Activated CD4-positive, alpha-beta T cell treated with anti-CD3 and anti-CD28 coated beads, Interleukin-2, amount 50 U/mL, for 24 hours (primary cell): Measurements from ENCODE around the gene TAAR8.
"Not testable (repeated sequence)": the region's sequence is repeated elsewhere in the genome, so short reads cannot be mapped to it uniquely, and the experiment has no call there.

Source experiments
- DNase-seq, 2 donors: peaks; one replicate each; pipeline ENCODE4 v3.0.0-alpha.2; 2020; ENCODE audit warnings: low read depth in 1 of 2, low spot score in 1 of 2

Gene TAAR8, protein sequence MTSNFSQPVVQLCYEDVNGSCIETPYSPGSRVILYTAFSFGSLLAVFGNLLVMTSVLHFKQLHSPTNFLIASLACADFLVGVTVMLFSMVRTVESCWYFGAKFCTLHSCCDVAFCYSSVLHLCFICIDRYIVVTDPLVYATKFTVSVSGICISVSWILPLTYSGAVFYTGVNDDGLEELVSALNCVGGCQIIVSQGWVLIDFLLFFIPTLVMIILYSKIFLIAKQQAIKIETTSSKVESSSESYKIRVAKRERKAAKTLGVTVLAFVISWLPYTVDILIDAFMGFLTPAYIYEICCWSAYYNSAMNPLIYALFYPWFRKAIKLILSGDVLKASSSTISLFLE

DNA sequence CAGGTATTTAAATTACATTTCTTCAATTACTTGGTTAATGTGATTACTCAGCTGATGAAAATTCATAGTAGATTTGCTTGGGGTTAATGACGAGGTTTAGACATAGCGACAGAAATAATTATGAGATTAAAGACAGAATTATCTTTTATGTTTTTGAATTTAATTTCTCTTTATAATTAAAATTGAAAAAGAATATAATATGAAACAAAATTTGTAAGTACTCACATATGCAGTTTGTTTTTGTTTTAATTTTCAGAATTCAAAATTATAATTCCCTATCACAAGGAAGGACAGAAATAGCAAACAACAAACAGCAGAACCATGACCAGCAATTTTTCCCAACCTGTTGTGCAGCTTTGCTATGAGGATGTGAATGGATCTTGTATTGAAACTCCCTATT lies at the start of gene TAAR8:
TAAR8 (plus strand) TSS at position 301 of the 400 bp plus-strand sequence; CDS start at position 322, 21 bp downstream.
- DNase-seq, result no peak

DNA sequence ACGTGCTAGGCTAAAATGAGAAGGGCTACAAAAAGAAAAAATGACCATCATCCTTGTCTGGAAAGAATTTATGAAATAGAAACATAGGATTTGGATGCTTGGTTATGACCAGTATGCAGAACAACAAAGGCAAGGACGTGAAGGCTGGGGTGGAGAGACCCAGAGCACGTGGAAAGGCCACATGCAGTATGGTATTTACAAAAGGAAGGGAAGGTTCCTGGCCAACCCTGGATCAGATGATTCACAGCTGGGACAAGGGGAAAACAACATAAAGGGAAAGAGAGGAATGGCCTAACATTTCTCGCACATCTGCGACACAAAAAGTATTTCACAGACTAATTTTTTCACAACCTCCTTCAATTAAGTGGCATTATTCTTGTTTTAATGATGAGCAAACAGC lies 47.7 kb upstream of the TAAR8 start:
- no peak for DNase-seq

DNA sequence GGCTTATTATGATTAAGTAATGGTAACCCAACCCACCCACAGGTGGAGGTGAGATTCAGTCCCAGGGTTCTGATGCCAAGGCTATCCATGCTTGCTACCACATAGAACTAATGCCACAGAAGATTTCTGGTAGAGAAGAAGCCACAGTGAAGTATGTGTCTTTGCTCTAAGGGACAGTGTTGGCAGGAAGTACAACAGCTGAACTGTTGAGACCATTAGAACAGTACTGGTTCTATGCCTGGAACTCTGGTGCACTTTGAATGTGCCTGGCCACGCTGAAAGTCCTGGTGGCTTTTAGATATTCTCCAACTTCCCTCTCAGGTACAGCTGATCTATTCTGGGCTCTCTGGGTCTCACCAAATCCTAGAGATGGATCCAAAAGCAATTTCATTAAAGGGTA lies 47.3 kb upstream of the TAAR8 start:
- no peak for DNase-seq

DNA sequence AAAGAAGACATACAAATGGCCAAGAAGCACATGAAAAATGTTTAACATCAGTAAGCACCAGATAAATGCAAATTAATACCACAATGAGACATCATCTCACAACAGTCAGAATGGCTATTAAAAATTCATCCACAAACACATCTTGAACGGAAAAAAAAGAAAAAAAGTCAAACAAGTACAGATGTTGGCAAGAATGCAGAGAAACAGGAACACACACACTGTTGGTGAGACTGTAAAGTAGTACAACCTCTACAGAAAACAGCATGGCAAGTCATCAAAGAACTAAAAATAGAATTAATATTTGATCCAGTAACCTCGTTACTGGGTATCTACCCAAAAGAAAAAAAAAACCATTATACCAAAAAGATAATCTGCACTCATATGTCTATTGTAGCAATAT lies 46.0 kb upstream of the TAAR8 start:
- DNase-seq, result no peak

DNA sequence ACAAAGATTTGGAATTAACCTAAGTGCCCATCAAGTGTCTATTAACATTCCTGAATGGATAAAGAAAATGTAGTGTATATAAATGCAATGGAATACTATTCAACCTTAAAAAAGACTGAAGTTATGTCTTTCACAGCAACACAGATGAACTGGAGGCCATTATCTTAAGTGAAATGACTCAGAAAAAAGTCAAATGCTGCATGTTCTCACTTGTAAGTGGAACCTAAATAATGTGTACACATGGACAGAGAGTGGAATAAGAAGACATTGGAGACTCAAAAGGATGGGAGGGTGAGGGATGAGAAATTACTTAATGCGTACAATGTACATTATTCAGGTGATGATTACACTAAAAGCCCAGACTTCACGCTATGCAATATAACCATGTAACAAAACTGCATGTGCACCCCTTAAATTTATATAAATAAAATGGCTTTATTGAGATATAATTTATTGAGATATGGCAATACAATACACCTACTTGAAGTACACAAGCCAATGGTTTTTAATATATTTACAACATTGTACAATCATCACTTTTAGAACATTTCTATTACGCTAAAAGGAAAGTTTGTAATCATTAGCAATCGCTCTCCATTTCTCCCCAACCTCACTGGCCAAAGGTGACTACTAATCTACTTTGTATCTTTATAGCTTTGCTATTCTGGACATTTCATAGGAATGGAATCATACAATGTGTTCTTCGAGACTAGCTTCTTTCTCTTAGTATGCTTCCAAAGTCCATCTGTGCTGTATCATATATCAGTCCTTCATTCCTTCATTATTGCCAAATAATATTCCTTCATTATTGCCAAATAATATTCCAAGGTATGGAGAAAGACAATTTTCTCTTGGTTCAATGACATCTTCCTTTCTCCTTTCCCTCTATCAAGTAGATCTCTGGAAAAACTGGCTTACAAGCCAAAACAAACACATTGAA lies 45.3 kb upstream of the TAAR8 start:
- no peak for DNase-seq

DNA sequence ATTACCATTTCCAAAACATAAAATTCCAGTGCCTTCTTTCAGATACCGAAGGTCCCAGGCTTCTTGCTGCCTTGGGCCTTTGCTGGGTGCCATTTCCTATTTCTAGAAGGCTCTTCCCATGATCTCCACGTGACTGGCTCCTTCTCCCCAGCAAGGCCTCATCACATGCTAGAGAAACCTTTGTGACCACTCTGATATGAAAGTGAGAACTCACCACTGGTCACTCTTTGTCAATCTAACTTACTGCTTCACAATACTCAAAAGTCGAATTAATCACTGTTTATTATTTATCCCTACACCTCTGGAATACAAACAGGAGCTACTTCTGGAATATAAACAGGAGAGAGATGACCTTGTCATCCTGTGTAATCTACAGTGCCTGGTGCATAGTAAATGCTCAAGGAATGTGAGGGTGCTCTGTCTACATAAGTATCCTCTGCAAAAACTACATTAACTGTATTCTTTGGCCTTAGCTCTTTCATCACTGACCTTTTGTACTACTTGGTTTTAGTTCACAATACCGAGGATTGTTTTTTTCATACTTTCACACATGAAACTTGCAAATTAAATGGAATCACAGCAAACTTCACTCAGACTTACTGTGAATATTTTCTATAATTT lies 41.2 kb upstream of the TAAR8 start:
- DNase-seq, result no peak

DNA sequence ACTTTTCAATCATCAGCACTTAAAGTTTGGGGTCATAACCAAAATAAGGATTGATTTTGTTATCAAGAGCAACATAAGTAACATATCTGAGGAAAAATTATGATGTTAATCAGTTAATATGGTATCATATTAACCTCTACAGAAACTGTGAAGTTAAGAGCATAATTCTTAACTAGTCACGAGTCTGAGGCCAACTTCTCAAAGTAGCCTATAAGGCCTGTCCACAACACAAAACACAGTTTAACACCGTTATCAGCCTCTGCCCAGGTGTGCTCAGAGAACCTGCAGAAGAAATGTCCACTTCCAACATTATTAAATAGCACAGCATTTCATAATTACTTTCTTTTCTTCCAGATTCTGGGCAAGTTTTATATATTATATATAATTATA lies 40.6 kb upstream of the TAAR8 start:
- no peak for DNase-seq

DNA sequence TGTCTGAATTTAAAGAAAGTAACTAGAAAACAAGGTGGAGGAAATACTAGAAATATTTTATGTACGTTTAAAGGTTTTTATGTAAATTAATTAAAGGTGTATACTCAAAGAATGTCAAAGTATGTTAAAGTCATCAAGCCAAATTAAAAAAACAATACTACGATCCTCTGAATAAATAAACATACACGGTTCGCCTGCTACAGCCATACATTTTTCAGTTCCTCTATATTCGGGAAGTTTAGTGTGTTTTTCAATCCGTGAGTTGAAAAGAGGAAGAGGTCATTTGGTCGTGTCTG lies 40.2 kb upstream of the TAAR8 start:
- DNase-seq, result no peak

DNA sequence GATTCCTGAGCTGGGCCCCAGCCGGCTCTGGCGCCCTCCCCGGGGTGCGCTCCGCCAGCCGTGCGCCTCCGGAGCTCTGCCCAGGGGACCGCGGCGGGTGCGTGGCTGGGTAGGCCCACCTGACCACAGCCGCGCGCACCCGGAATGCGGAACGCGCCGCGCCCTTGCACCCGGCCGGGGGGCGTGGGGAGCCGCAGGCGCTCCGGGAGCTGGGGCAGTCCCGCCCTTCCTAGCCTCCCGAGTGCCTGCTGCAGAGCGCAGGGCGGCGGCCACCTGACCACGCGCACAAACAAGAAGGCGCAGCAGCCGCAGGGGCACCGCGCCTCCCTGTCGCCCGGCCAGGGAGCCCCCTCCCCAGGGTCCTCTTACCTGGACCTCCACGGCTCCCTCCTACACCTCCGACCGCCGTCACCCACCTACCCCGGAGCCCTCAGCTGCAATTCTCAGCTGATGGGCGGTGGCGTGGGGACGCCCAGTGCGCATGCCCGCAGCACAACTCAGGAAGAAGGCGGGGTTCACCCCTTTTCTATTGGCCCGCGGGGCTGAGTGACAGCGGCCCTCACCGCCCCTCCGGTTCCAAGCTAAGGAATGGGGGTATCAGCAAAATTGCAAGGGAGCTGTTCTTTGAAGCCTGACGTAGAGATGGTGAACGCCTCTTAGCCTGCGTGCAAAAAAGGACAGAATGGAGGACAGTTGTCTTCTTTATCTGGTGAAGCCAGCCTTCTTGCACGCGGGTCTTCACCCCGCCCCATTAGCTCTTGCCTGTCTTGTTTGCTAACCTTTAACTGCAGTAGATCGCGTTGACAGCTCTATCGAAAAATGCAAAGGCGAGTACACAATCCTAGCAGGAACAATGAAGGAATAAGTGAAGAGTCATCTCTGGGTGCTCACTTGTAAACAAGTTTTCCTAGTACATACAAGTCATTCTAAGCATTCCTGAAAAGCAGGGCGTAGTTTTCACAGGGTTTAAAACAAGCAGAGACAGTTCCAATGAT lies 39.5 kb upstream of the TAAR8 start, which contains the start of gene STX7:
STX7 (minus strand) TSS at position 479 of the 995 bp plus-strand sequence. CDS start 9,586 bp downstream, outside the sequence.
- DNase-seq, result peak; percentile 71 to 84

DNA sequence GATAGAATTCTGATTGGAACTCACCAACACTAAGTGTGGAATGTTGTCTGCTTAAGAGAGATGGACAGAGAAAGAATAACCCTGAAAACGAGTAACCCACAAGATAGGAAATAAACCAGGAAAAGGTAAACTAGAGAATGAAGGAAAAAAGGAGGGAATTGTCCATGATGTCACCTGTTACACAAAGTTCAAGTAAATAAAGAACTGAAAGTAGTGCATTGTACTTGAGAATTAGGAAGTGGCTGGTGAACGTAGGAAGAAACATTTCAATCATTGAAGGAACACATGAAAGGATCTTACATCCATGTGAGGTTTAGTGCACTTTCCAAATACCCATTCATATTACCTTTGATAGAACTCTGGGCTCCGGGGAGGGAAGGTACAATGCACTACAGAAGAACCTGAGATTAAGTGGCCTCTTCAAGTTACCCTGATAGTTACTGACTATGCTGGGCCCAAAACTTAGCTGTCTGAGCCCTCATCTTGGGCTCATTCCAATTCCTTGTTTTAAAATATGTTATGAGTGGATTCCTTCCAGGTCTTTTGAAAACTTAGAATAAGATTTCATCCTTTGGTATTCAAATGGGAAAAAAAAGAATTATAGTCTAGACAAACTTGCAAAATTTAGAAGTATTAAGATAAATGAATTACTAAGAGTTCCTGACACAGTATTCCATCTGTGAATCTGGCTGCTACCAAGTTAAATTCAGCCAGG lies 38.5 kb upstream of the TAAR8 start:
- no peak for DNase-seq

DNA sequence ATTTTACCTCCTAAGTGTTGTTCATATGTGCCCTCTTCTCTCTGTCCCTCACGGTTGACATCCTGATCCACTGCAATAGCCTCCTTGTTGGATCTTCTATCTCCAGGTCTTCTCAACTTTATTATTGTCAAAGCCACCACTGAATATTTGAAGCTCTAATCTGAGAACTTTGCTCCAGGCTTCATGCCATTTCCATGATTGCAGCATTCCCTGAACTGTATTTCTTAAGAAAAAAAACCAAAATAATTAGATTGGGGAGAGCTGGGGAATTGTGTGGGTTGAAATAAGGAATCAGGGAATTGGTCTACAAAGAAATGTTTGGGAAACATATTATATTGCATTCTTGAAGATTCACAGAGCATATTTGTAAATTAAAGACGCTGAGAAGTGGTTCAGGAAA lies 37.1 kb upstream of the TAAR8 start:
- no peak for DNase-seq

DNA sequence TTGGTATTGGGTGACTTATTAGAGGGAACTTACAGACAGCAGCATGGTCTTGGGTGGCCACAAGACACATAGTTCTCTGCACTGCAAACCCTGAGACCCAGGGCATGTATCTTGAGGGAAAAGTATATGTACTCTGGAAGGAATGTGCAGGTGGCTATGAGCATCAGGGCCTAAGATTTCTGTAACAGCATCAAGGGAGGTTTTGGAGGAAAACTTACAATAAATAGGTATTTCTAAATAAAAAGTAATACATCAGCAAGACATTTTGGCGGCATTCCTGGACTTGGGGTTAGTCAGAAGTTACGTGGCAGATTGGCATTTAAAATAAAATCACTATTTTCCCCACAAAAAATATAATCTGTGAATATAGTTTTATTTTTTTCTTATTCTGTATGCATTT lies 31.5 kb upstream of the TAAR8 start:
- DNase-seq, result no peak

DNA sequence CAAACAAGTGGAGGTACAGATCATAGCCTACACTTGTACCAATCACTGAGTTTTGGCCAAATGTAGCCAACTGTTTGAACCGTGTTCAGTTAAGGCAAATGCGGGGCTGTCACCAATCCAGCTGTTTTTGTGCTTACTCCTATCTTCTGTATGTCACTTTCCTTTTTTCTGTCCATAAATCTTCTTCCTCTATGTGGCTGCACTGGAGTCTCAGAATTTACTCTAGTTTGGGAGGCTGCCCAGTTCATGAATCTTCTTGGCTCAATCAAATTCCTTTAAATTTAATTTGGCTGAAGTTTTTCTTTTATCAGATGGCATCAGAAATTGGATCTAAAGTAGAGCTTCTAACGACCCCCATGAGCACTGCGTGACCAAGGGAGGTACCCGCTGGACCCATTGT lies 27.8 kb upstream of the TAAR8 start:
- DNase-seq, result no peak

DNA sequence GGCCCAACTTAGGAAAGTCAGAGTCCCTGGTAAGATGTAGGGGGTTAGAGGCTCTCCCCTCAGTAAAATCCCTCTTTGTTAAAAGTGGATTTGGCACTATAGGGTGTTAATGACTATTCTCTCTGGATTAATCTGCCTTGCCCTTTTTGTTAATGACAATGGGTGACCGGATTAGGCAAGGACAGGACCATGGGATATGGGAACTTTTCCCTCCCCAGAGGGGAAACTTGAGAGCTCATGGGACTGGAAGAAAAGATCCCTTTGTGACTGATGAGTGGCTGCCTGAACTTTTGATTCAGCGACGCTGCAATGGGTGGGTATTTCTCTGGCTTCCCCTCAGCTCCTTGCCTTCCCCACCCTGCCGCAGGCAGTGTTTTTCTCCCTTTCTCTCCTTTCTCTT lies 26.6 kb upstream of the TAAR8 start:
- DNase-seq, result no peak

DNA sequence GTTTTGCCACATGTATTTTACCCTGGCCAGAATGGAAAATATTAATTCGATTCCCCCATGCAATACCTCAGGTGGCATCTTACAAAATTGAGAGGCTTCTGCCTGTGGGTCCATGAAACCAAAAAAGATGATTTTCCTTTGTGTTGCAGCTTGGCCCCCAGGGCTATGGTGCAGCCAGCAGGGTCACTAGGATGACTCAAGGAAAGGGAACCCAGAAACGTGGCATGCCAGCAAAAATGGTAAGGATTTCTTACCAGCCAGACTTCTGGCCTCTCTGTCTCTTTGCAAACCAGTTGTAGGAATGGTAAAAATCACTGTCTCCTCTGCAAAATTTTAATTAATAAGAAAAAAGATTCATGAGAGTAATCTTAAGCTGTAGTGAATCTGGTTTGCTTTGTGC lies 26.0 kb upstream of the TAAR8 start:
- DNase-seq, result no peak

DNA sequence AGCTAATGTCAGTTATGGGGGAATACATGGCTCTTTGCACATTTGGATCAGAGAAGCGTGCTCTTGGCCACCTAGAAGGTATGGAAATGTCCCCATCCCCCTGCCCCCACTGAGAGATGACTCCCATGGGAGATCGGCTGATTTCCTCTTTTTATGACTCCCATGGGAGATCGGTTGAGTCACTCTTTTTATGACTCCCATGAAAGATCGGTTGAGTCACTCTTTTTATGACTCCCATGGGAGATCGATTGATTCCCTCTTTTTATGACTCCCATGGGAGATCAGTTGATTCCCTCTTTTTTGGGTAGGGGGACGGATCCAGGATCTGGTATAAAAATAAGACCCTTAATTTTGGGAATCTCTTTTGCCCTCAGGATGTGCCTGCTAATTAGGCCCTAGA lies 24.7 kb upstream of the TAAR8 start:
- DNase-seq, result no peak

DNA sequence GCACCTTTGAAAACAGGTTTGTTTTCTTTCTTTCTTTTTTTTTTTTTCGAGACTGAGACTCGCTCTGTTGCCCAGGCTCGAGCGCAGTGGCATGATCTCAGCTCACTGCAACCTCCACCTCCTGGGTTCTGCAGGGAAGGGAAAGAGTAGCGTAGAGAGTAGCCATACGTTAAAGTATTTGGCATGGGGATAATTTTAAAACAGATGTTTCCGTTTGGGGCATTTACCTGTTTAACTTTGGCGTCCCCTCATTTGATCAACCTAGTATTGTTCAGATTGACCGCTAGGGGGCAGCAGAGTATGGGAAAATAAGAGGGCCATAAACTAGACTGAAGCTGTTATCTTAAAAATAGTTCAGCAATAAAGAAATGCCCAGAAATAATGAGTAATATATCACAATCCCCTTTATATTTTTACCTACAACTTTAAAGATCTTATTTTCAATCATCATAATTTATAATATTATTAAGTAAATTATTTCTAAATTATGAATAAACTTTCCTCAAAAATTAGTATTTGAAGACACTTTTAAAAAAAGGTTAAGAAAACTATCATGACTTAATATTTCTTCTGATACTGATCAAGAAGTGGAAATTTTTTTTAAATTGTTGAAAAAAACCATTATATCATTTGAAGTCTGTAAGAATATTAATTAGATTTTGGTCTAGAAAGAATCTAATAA lies 22.0 kb upstream of the TAAR8 start:
- peak; percentile 18 to 69 for DNase-seq

DNA sequence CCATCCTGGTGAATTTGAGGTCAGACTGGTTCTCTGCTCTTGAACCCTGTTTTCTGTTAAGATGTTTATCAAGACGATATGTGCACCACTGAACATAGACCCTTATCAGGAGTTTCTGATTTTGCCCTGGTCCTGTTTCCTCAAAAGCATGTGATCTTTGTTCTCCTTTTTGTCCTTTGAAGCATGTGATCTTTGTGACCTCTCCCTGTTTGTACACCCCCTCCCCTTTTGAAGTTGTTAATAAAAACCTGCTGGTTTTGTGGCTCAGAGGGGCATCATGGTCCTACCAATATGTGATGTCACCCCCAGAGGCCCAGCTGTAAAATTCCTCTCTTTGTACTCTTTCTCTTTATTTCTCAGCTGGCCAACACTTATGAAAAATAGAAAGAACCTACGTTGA lies 17.9 kb upstream of the TAAR8 start:
- not testable (repeated sequence) for DNase-seq

DNA sequence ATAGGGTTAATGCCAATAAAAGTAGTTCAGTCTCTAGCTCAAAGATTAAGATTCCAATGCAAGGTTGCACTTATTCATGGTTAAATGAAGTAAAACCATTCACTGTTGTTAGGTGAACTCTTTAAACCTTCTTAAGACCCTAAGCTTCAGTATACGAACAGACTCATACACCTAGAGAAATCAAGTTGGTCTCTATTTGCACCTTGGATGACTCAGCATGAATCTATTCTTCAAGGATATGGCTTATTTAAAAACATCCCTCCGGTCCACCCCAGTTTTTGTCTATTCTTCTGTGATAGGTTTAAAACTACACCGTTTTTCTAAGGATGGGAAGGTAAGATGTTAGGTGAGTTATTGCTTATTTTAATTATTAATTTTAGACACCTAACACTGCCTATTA lies 15.3 kb upstream of the TAAR8 start:
- no peak for DNase-seq

DNA sequence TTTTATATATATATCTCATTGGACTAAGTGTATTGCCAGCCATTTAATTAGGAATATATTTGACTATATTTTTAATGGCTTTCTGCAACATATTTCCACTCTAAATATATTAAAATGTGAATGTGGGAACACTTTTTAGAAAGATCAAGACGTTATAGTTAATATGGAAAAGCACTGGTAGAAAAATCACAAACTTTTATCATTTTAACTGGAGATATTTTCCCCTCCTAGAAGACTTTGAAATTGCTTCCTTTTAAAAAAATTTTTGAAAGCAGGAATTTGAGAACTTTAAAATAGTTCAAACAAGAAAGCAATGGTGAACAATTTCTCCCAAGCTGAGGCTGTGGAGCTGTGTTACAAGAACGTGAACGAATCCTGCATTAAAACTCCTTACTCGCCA lies 14.5 kb upstream of the TAAR8 start, which contains the start of gene TAAR9:
TAAR9 (plus strand) TSS at position 301 of the 400 bp plus-strand sequence; CDS start at position 314, 13 bp downstream.
- no peak for DNase-seq
